HepG2 (cell line): ENCODE data around the gene HEPN1. TPM values are rescaled to one million over a fixed set of nuclear protein-coding genes. Genes with fewer than 3 reads are reported as not detected.

ENCODE experiments used
- FOSL2 ChIP-seq: sonication (generic); formaldehyde crosslinking; IDR thresholded peaks from 2 replicates; pipeline ENCODE4 v1.4.0; 2020; ENCODE audit warnings: missing genetic modification reagents
- FOXA1 ChIP-seq, 2 experiments: fragments of 450-650 bp in 1 of 2; sonication (generic) in 1 of 2; formaldehyde crosslinking in 1 of 2; IDR thresholded peaks; 2 replicates each; pipeline versions ENCODE4 v1.4.0 to v1.6.1; 2016 to 2020; ENCODE audit warnings: missing genetic modification reagents in 1 of 2
- ISL2 ChIP-seq: sonication (generic); formaldehyde crosslinking; IDR thresholded peaks from 2 replicates; pipeline ENCODE4 v1.5.0; 2020; ENCODE audit warnings: missing genetic modification reagents
- NFYC ChIP-seq: IDR thresholded peaks from 2 replicates; pipeline ENCODE4 v1.6.1; 2016; ENCODE audit warnings: missing genetic modification reagents, missing compliant biosample characterization
- PHF8 ChIP-seq: sonication (generic); formaldehyde crosslinking; IDR thresholded peaks from 2 replicates; pipeline ENCODE4 v1.5.0; 2020; ENCODE audit warnings: missing genetic modification reagents
- REST ChIP-seq, 2 experiments: IDR thresholded peaks; 2 replicates each; pipeline ENCODE4 v1.6.1; 2011 to 2012; ENCODE audit warnings: low read length in 2 of 2, borderline replicate concordance in 1 of 2, low read depth in 1 of 2, mild to moderate bottlenecking in 1 of 2, moderate library complexity in 1 of 2
- ZBTB42 ChIP-seq: sonication (generic); formaldehyde crosslinking; IDR thresholded peaks from 2 replicates; pipeline ENCODE4 v1.5.0; 2020; ENCODE audit warnings: mild to moderate bottlenecking, missing genetic modification reagents
- polyA plus RNA-seq, 8 experiments: library from polyadenylated mRNA; depleted of rRNA in 3 of 8; stranded (reverse) in 7 of 8; unstranded in 1 of 8; fragments of >200 nt; fragmentation: Illumina TruSeq in 4 of 8; extraction: Trizol in 4 of 8; gene quantifications; 2 replicates each; pipeline versions ENCODE4 v1.2.1 to v1.2.3, GENCODE V29; 2011 to 2016; ENCODE audit warnings: low read depth in 4 of 8, missing spikeins in 1 of 8, mixed read lengths in 1 of 8; ENCODE audit not compliant: insufficient read depth in 1 of 8
- total RNA-seq, 5 experiments: library from RNA; depleted of rRNA; stranded (reverse); fragments of >200 nt; fragmentation: Illumina TruSeq; extraction: Trizol; gene quantifications; 2 replicates each; pipeline ENCODE4 v1.2.3, GENCODE V29; 2016; ENCODE audit warnings: low read depth in 1 of 5
- TF ChIP-seq, protein P1 (sequence below): sonication (generic); formaldehyde crosslinking; IDR thresholded peaks from 2 replicates; pipeline ENCODE4 v1.4.0; 2020; ENCODE audit warnings: missing genetic modification reagents
- TF ChIP-seq, protein P2 (sequence below), 2 experiments: sonication (generic) in 1 of 2; formaldehyde crosslinking in 1 of 2; IDR thresholded peaks; 2 replicates each; pipeline versions ENCODE4 v1.4.0 to v1.6.1; 2018 to 2020; ENCODE audit warnings: missing genetic modification reagents in 2 of 2, borderline replicate concordance in 1 of 2, low read depth in 1 of 2, mild to moderate bottlenecking in 1 of 2, missing biosample characterization in 1 of 2
- TF ChIP-seq, protein P3 (sequence below): sonication (generic); IDR thresholded peaks from 2 replicates; pipeline ENCODE4 v1.6.1; 2016; ENCODE audit warnings: low read depth, borderline replicate concordance
- TF ChIP-seq, protein P4 (sequence below): sonication (generic); formaldehyde crosslinking; IDR thresholded peaks from 2 replicates; pipeline ENCODE4 v1.4.0; 2020; ENCODE audit warnings: mild to moderate bottlenecking, missing genetic modification reagents, borderline replicate concordance

The HEPN1 gene
- total and polyA plus RNA-seq, 2 of the 13 experiments (the other 11 are each of a cell fraction or from before 2014, with no cell fraction given), result not detected

- TF ChIP-seq, protein P1, sequence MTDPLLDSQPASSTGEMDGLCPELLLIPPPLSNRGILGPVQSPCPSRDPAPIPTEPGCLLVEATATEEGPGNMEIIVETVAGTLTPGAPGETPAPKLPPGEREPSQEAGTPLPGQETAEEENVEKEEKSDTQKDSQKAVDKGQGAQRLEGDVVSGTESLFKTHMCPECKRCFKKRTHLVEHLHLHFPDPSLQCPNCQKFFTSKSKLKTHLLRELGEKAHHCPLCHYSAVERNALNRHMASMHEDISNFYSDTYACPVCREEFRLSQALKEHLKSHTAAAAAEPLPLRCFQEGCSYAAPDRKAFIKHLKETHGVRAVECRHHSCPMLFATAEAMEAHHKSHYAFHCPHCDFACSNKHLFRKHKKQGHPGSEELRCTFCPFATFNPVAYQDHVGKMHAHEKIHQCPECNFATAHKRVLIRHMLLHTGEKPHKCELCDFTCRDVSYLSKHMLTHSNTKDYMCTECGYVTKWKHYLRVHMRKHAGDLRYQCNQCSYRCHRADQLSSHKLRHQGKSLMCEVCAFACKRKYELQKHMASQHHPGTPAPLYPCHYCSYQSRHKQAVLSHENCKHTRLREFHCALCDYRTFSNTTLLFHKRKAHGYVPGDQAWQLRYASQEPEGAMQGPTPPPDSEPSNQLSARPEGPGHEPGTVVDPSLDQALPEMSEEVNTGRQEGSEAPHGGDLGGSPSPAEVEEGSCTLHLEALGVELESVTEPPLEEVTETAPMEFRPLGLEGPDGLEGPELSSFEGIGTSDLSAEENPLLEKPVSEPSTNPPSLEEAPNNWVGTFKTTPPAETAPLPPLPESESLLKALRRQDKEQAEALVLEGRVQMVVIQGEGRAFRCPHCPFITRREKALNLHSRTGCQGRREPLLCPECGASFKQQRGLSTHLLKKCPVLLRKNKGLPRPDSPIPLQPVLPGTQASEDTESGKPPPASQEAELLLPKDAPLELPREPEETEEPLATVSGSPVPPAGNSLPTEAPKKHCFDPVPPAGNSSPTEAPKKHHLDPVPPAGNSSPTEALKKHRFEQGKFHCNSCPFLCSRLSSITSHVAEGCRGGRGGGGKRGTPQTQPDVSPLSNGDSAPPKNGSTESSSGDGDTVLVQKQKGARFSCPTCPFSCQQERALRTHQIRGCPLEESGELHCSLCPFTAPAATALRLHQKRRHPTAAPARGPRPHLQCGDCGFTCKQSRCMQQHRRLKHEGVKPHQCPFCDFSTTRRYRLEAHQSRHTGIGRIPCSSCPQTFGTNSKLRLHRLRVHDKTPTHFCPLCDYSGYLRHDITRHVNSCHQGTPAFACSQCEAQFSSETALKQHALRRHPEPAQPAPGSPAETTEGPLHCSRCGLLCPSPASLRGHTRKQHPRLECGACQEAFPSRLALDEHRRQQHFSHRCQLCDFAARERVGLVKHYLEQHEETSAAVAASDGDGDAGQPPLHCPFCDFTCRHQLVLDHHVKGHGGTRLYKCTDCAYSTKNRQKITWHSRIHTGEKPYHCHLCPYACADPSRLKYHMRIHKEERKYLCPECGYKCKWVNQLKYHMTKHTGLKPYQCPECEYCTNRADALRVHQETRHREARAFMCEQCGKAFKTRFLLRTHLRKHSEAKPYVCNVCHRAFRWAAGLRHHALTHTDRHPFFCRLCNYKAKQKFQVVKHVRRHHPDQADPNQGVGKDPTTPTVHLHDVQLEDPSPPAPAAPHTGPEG, result no peak
- TF ChIP-seq, protein P2, sequence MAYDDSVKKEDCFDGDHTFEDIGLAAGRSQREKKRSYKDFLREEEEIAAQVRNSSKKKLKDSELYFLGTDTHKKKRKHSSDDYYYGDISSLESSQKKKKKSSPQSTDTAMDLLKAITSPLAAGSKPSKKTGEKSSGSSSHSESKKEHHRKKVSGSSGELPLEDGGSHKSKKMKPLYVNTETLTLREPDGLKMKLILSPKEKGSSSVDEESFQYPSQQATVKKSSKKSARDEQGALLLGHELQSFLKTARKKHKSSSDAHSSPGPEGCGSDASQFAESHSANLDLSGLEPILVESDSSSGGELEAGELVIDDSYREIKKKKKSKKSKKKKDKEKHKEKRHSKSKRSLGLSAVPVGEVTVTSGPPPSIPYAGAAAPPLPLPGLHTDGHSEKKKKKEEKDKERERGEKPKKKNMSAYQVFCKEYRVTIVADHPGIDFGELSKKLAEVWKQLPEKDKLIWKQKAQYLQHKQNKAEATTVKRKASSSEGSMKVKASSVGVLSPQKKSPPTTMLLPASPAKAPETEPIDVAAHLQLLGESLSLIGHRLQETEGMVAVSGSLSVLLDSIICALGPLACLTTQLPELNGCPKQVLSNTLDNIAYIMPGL (CRISPR knock-in tag; IDR thresholded peaks at IDR 0.05; ENCODE audit: borderline replicate concordance in 1 of 2, low read depth in 1 of 2), result peak; percentile 76 to 81
- TF ChIP-seq REST (IDR thresholded peaks at IDR 0.05; ENCODE audit: borderline replicate concordance in 1 of 2, low read depth in 1 of 2, low read length in 2 of 2) (0 out of 4 replicates have a peak, but pooled peaks of 1 of the 2 experiments have one; percentile 1), FOXA1 (IDR thresholded peaks at IDR 0.05) (no peak), FOXA1 (CRISPR knock-in tag; IDR thresholded peaks at IDR 0.05) (peak; percentile 56), NFYC (CRISPR knock-in tag) (0 out of 2 replicates have a peak, but pooled peaks have one; percentile 8), ZBTB42 (CRISPR knock-in tag) (0 out of 2 replicates have a peak, but pooled peaks have one; percentile 33), FOSL2 (CRISPR knock-in tag) (peak; percentile 36), ISL2 (CRISPR knock-in tag) (0 out of 2 replicates have a peak, but pooled peaks have one; percentile 8), PHF8 (CRISPR knock-in tag) (0 out of 2 replicates have a peak, but pooled peaks have one; percentile 21)
- TF ChIP-seq, protein P3, sequence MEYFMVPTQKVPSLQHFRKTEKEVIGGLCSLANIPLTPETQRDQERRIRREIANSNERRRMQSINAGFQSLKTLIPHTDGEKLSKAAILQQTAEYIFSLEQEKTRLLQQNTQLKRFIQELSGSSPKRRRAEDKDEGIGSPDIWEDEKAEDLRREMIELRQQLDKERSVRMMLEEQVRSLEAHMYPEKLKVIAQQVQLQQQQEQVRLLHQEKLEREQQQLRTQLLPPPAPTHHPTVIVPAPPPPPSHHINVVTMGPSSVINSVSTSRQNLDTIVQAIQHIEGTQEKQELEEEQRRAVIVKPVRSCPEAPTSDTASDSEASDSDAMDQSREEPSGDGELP, result peak; percentile 56; the same call in 1 of the 2 replicates
- TF ChIP-seq, protein P4, sequence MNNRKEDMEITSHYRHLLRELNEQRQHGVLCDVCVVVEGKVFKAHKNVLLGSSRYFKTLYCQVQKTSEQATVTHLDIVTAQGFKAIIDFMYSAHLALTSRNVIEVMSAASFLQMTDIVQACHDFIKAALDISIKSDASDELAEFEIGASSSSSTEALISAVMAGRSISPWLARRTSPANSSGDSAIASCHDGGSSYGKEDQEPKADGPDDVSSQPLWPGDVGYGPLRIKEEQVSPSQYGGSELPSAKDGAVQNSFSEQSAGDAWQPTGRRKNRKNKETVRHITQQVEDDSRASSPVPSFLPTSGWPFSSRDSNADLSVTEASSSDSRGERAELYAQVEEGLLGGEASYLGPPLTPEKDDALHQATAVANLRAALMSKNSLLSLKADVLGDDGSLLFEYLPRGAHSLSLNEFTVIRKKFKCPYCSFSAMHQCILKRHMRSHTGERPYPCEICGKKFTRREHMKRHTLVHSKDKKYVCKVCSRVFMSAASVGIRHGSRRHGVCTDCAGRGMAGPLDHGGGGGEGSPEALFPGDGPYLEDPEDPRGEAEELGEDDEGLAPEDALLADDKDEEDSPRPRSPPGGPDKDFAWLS (CRISPR knock-in tag), result no peak
These were observed 16.0 kb downstream of the HEPN1 start (continued) for GRCh38 chr11:124934862-124935547.
